HepG2 (cell line): ENCODE measurements around the gene MRM3. TPM values are rescaled to one million over a fixed set of nuclear protein-coding genes. Genes with fewer than 3 reads are reported as not detected.

ENCODE experiments used
- ATAC-seq: fragments of 200-7000 bp; cut with Tn5 transposase; 3 replicates; pipeline ENCODE4 v1.9.1; 2020; ENCODE audit warnings: mild to moderate bottlenecking, moderate library complexity
- BruUV-seq: library from RNA; stranded (reverse); fragments of 400-500 nt; replicated peaks from 2 replicates; lab custom pipeline; 2021; lab: Mats Ljungman, UMichigan
- CTCF ChIA-PET: fragments of 300-600 bp; formaldehyde crosslinking; extraction: SDS; loops from one replicate; lab custom pipeline; 2021; ENCODE audit warnings: low total read pairs, inconsistent platforms, low intra/inter-chr PET ratio; lab: Yijun Ruan, JAX
- POLR2A ChIA-PET: fragments of 350-600 bp; sonication (Branson Sonifier 250); formaldehyde crosslinking; loops from one replicate; lab custom pipeline; 2020; ENCODE audit warnings: antibody characterized with exemption, inconsistent platforms; lab: Yijun Ruan, JAX
- DNase-seq: peaks from one replicate; pipeline ENCODE4 v3.0.0-alpha.2; 2015; ENCODE audit warnings: low spot score
- FAIRE-seq: peaks from 3 replicates; lab custom pipeline; 2011; peaks lifted over from hg19 to GRCh38; lab: Jason Lieb, UNC
- H2AFZ ChIP-seq: one replicate; pipeline ENCODE4 v1.6.1; 2011; ENCODE audit warnings: low read length, inconsistent platforms
- H3K27ac ChIP-seq: fragments of 300-600 bp; 3 replicates; pipeline ENCODE4 v1.8.0; 2011; ENCODE audit warnings: mixed run types, mild to moderate bottlenecking, mixed read lengths, low read length, inconsistent platforms; ENCODE audit not compliant: insufficient read depth; ENCODE audit errors: extremely low read length
- H3K27me3 ChIP-seq, 2 experiments: fragments of 200-600 bp in 1 of 2; 2 replicates in 1 of 2; 3 replicates in 1 of 2; pipeline versions ENCODE4 v1.6.0 to v1.8.0; 2011; ENCODE audit warnings: low read length in 2 of 2, mild to moderate bottlenecking in 2 of 2, moderate library complexity in 2 of 2, inconsistent platforms in 1 of 2; ENCODE audit not compliant: insufficient read depth in 2 of 2, control insufficient read depth in 1 of 2
- H3K36me3 ChIP-seq, 2 experiments: fragments of 200-600 bp in 1 of 2; replicated peaks in 1 of 2; 2 replicates in 1 of 2; 3 replicates in 1 of 2; pipeline versions ENCODE4 v1.5.1 to v1.8.0; 2011; ENCODE audit warnings: low read length in 2 of 2, inconsistent platforms in 1 of 2; ENCODE audit not compliant: insufficient read depth in 2 of 2, control insufficient read depth in 1 of 2
- H3K4me1 ChIP-seq: 2 replicates; pipeline ENCODE4 v1.5.1; 2012; ENCODE audit warnings: low read length, inconsistent platforms; ENCODE audit not compliant: insufficient read depth
- H3K4me2 ChIP-seq: 2 replicates; pipeline ENCODE4 v1.6.0; 2011; ENCODE audit warnings: low read depth, low read length, inconsistent platforms
- H3K4me3 ChIP-seq, 3 experiments: fragments of 200-600 bp in 1 of 3; sonication (generic), shearing (Covaris generic) in 1 of 3; replicated peaks in 1 of 3; 2 replicates each; pipeline ENCODE4 v1.5.1; 2011 to 2016; ENCODE audit warnings: low read length in 3 of 3, inconsistent platforms in 2 of 3, low read depth in 2 of 3, mild to moderate bottlenecking in 2 of 3, control low read depth in 1 of 3, mixed read lengths in 1 of 3; ENCODE audit not compliant: insufficient read depth in 1 of 3
- H3K79me2 ChIP-seq: one replicate; pipeline ENCODE4 v1.6.1; 2011; ENCODE audit warnings: low read length, inconsistent platforms; ENCODE audit not compliant: insufficient read depth
- H3K9ac ChIP-seq: 2 replicates; pipeline ENCODE4 v1.6.0; 2011; ENCODE audit warnings: mild to moderate bottlenecking, low read depth, low read length, inconsistent platforms; ENCODE audit not compliant: insufficient read depth
- H3K9me3 ChIP-seq: 2 replicates; pipeline ENCODE4 v1.5.1; 2012; ENCODE audit warnings: mild to moderate bottlenecking, low read length
- H4K20me1 ChIP-seq: 2 replicates; pipeline ENCODE4 v1.6.0; 2011; ENCODE audit warnings: inconsistent platforms, mild to moderate bottlenecking, low read length, moderate library complexity; ENCODE audit not compliant: insufficient read depth
- ZNF543 ChIP-seq: sonication (generic); formaldehyde crosslinking; IDR thresholded peaks from 2 replicates; pipeline ENCODE4 v1.4.0; 2020; ENCODE audit warnings: mild to moderate bottlenecking, missing genetic modification reagents
- WGBS: methylation state at CpG from one replicate; pipeline ENCODE4 v1.1.6; 2017; ENCODE audit warnings: low lambda C conversion rate; 5-methylcytosine and 5-hydroxymethylcytosine counted together
- in situ Hi-C: cut with HindIII; loops from 2 replicates; pipeline ENCODE4 v1.10.0; 2017; ENCODE audit warnings: low pct_unique_long_range_greater_than_20kb; ENCODE audit not compliant: extremely low pct_ligation_motif_present
- intact Hi-C: fragments of 100-400 bp; cut with micrococcal nuclease; formaldehyde crosslinking; loops from one replicate; pipeline ENCODE4 v1.10.0; 2022; ENCODE audit not compliant: unreplicated experiment
- polyA plus RNA-seq, 8 experiments: library from polyadenylated mRNA; depleted of rRNA in 3 of 8; stranded (reverse) in 7 of 8; unstranded in 1 of 8; fragments of >200 nt; fragmentation: Illumina TruSeq in 4 of 8; extraction: Trizol in 4 of 8; gene quantifications; 2 replicates each; pipeline versions ENCODE4 v1.2.1 to v1.2.3, GENCODE V29; 2011 to 2016; ENCODE audit warnings: low read depth in 4 of 8, missing spikeins in 1 of 8, mixed read lengths in 1 of 8; ENCODE audit not compliant: insufficient read depth in 1 of 8
- total RNA-seq, 5 experiments: library from RNA; depleted of rRNA; stranded (reverse); fragments of >200 nt; fragmentation: Illumina TruSeq; extraction: Trizol; gene quantifications; 2 replicates each; pipeline ENCODE4 v1.2.3, GENCODE V29; 2016; ENCODE audit warnings: low read depth in 1 of 5
- TF ChIP-seq, protein P1 (sequence below): sonication (generic); formaldehyde crosslinking; IDR thresholded peaks from 2 replicates; pipeline ENCODE4 v1.4.0; 2020; ENCODE audit warnings: mild to moderate bottlenecking, missing genetic modification reagents

MRM3 gene
- total and polyA plus RNA-seq, 2 of the 13 experiments (the other 11 are each of a cell fraction or from before 2014, with no cell fraction given): 12.3 to 25.5 TPM

DNA sequence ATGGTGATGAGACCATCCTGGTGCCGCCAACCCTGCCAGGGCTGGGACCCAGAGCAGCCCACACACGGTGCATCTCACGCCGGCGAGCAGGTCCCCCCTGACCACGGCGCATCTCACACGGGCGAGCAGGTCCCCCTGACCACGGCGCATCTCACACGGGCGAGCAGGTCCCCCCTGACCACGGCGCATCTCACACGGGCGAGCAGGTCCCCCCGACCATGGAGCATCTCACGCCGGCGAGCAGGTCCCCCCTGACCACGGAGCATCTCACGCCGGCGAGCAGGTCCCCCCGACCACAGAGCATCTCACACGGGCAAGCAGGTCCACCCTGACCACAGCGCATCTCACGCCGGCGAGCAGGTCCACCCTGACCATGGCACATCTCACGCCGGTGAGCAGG lies 59.2 kb downstream of the MRM3 start:
- intact Hi-C loops (no loop called here), in situ Hi-C loops (no loop called here)
- Histone ChIP-seq H3K27ac (no peak overlapping the region), H3K36me3 (peaks cover 0 to under 1% of the 10 kb centered on the region in 2 experiments; a peak in 2 of 5 replicates), H3K9ac (no peak overlapping the region), H4K20me1 (no peaks in the 10 kb centered on the region), H3K27me3 (no peaks in the 10 kb centered on the region), H3K4me3 (no peak overlapping the region), H3K9me3 (no peaks in the 10 kb centered on the region), H3K79me2 (peaks cover 3% of the 10 kb centered on the region), H3K4me2 (no peak overlapping the region), H3K4me1 (no peaks in the 10 kb centered on the region), H2AFZ (no peak overlapping the region)
- no peak for FAIRE-seq
- POLR2A ChIA-PET: no interaction called here
- WGBS: 76% methylated on average over 23 of the region's 33 CpGs
- no peak for TF ChIP-seq ZNF543 (CRISPR knock-in tag)
- TF ChIP-seq, protein P1, sequence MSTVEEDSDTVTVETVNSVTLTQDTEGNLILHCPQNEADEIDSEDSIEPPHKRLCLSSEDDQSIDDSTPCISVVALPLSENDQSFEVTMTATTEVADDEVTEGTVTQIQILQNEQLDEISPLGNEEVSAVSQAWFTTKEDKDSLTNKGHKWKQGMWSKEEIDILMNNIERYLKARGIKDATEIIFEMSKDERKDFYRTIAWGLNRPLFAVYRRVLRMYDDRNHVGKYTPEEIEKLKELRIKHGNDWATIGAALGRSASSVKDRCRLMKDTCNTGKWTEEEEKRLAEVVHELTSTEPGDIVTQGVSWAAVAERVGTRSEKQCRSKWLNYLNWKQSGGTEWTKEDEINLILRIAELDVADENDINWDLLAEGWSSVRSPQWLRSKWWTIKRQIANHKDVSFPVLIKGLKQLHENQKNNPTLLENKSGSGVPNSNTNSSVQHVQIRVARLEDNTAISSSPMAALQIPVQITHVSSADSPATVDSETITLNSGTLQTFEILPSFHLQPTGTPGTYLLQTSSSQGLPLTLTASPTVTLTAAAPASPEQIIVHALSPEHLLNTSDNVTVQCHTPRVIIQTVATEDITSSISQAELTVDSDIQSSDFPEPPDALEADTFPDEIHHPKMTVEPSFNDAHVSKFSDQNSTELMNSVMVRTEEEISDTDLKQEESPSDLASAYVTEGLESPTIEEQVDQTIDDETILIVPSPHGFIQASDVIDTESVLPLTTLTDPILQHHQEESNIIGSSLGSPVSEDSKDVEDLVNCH (CRISPR knock-in tag): no peak
- no TSS peak for BruUV-seq
- no peak for DNase-seq
- no peak for ATAC-seq
- CTCF ChIA-PET: no interaction called here

Other genes with a start within 250 kb of the MRM3 start
- gene VPS53, start 67.5 kb upstream of the MRM3 start, total RNA-seq (2016; rRNA removed; fragmentation: Illumina TruSeq; extraction: Trizol): 17.3 and 21.8 TPM in 2 replicates
- 12.5 and 13.3 TPM in 2 replicates for gene VPS53, start 67.5 kb upstream of the MRM3 start, polyA plus RNA-seq (2011; rRNA removed)
- 16.5 and 25.2 TPM in 2 replicates for gene TLCD3A, start 49.8 kb upstream of the MRM3 start, total RNA-seq (2016; rRNA removed; fragmentation: Illumina TruSeq; extraction: Trizol)
- 46.6 and 53.8 TPM in 2 replicates for gene TLCD3A, start 49.8 kb upstream of the MRM3 start, polyA plus RNA-seq (2011; rRNA removed)
- gene GEMIN4, start 30.1 kb upstream of the MRM3 start, total RNA-seq (2016; rRNA removed; fragmentation: Illumina TruSeq; extraction: Trizol): 22.7 and 28.2 TPM in 2 replicates
- 10.8 and 13.6 TPM in 2 replicates for gene GEMIN4, start 30.1 kb upstream of the MRM3 start, polyA plus RNA-seq (2011; rRNA removed)
- gene GLOD4, start 73 bp upstream of the MRM3 start, total RNA-seq (2016; rRNA removed; fragmentation: Illumina TruSeq; extraction: Trizol): 87.8 and 112 TPM in 2 replicates
- gene GLOD4, start 73 bp upstream of the MRM3 start, polyA plus RNA-seq (2011; rRNA removed): 42.0 and 53.7 TPM in 2 replicates
- 21.3 and 22.2 TPM in 2 replicates for gene NXN, start 197.4 kb downstream of the MRM3 start, total RNA-seq (2016; rRNA removed; fragmentation: Illumina TruSeq; extraction: Trizol)
- 22.3 and 24.3 TPM in 2 replicates for gene NXN, start 197.4 kb downstream of the MRM3 start, polyA plus RNA-seq (2011; rRNA removed)
- 15.5 and 16.3 TPM in 2 replicates for gene TIMM22, start 214.8 kb downstream of the MRM3 start, total RNA-seq (2016; rRNA removed; fragmentation: Illumina TruSeq; extraction: Trizol)
- gene TIMM22, start 214.8 kb downstream of the MRM3 start, polyA plus RNA-seq (2011; rRNA removed): 5.9 and 6.2 TPM in 2 replicates